Activated naive CD4-positive, alpha-beta T cell (primary cell): ENCODE results near the gene TIMM13.

Source experiments
- DNase-seq, 4 experiments: peaks; one replicate each; lab custom pipeline; 2025; lab: John Stamatoyannopoulos, UW

TIMM13 gene

GRCh38 chr19:2454962-2455850, 27.8 kb upstream of the TIMM13 start:
- DNase-seq: no peak

DNA sequence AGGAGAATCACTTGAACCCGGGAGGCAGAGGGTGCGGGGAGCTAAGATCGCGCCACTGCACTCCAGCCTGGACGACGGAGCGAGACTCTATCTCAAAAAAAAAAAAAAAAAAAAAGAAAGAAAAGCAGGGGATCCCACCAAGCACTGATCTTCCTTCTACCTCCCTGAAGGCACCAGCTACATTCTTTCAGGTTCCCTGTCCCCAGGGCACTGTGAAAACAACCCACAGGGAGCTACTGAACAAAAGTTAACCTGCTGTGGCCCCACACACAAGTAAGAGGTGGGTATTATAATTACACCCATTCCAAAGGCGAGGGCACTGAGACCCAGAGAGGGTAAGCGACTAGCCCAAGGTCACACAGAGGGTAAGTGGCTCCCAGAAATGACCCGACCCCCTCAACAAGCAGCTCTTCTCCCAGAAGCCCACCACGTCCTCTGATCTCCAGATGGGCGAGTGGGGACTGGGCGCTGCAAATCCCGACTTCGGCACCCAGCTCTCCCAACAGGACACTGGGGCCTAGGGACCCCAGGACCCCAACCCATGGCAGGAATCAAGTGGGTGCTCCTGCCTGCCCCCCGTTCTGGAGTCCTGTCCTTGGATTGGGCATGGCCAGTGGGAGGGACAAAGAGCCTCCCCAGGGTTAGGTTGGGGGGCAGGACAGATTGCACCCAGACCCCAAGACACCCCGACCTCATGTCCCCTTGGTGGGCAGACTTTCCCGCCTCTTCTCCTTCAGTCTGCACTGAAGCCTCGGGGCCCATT, 27.0 kb upstream of the TIMM13 start:
- no peak for DNase-seq

DNA sequence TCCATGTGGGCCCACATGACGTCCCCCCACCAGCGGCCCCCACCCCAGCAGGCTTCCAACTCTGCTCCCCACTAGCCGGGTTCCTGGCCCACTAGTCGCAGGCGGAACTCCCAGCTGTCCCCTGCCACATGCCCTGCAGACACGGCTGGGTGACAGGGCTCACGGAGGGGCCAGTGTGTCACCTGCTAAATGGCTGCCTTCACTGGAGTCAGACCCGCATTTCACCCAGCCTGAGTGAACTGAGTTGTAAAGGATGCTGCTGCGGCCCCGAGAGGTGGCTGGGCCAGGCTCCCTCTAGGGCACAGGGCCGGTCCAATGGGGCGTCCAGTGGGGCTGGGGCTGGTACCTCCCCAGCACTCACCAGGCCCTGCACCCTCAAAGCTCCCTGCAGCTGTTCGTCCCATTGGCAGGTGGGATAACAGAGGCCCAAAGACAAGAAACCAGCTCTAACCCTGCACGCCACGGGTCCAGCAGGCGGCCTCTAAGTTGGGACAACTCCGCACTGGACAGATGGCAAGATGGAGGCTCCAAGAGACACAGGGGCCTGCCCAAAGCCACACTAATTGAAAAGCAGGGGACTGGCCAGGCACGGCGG, 26.1 kb upstream of the TIMM13 start:
- no peak for DNase-seq

GRCh38 chr19:2451741-2452140, 24.4 kb upstream of the TIMM13 start:
- no peak for DNase-seq

DNA sequence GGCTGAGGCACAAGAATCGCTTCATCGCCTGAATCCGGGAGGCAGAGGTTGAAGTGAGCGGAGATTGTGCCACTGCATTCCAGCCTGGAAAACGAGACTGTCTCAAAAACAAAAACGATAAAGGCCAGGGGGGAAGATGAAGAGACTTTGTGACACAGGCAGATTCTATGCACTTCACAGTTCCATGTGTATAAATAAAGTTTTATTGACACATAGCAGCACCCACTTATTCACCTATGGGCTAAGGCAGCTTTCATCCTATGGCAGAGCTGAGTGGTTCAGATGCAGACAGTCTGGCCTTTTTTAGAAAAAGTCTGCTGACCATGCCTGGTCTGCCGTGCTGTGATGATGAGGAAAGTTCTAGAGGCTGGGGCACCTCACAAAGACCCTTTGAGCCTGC, 23.8 kb upstream of the TIMM13 start:
- no peak for DNase-seq

GRCh38 chr19:2449019-2449418, 21.6 kb upstream of the TIMM13 start:
- DNase-seq: no peak

- peak in 1 of 4 experiments; percentile 21 for DNase-seq
These were observed 19.0 kb upstream of the TIMM13 start for GRCh38 chr19:2446381-2446780.

GRCh38 chr19:2444251-2445002, 17.0 kb upstream of the TIMM13 start:
- DNase-seq: no peak

DNA sequence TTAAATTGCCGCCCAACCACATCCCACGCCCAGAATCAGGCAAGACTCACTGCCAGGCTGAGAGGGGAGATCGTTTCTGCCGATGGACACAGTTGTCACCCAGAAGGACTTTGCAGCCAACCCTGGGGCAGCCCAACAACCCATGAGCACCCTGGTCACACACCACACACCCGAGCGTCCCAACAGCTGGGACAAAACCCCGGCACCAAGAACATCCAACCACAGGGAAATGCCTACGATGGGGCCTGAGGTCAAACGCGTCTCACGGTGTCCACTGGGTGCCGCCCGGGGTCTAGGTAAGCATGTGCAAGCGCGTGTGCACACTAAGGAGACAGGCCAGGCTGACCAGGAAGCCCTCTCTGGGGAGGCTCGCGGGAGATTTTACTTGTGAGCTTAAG, 16.4 kb upstream of the TIMM13 start:
- DNase-seq: no peak

DNA sequence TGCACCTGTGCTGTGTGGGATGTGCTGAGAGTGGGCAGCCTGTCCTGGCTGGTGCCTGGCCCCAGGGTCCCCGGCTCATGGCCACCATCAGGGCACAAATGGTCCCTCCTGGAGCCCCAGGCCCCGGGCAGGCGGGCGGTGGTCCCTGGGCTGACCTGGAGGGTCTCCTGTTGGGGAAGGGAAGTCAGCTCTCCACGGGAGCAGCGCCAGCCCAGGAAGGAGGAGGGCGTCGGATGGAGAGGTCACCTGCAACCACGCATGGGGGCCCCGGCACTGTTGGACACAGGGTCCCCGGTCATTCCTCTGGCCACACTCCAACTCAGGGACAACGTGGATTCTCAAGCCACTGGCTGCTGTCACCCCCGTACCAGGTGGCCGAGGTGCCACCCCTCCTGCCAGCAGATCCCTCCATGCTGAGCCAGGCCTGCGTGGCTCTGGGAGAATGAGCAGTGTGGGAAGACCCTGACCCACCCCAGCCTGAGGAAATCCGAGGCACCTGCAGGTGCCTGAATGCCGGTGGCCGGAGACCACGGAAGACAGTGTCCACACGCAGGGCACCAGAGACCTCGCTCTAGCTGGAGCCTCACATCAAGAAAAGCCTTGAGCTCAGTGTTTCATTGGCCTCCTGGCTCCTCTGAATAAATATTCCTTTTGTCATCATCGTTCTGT, 15.9 kb upstream of the TIMM13 start:
- DNase-seq: no peak

- no peak for DNase-seq
These were observed 13.8 kb upstream of the TIMM13 start for GRCh38 chr19:2441096-2441752.

- no peak for DNase-seq
These were observed 13.1 kb upstream of the TIMM13 start for GRCh38 chr19:2440515-2440914.

GRCh38 chr19:2438178-2438577, 10.8 kb upstream of the TIMM13 start:
- no peak for DNase-seq

DNA sequence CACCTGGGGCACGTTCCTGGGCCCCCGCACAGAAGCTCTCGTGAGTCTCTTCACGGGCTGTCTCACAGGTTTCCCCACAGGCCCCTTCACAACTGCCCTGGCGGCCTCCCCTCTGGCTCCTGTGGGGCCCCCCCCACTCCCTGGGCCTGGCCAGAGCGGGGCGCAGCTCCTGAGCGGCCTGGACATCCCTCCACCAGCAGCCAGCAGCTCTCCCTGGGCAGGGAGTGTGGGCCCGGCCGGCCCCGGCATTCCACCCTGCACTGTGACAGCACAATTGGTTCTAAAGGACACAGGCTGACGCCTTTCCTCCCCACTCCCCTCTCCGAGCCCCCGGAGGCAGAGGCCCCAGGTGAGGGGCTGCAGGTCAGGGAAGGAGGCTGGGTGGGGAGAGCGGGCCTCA, 9.5 kb upstream of the TIMM13 start:
- DNase-seq: no peak

DNA sequence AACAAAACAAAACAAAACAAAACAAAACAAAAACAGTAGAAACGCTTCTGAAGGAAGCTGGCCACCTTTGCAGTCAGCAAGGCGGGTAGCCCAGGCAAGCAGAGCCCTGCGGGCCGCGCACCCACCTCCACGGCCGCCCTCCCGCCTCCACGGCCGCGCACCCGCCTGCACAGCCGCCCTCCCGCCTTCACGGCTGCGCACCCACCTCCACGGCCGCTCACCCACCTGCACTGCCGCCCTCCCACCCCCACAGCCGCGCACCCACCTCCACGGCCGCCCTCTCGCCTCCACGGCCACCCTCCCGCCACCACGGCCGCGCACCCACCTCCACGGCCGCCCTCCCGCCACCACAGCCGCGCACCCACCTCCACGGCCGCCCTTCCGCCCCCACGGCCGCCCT, 9.0 kb upstream of the TIMM13 start:
- no peak for DNase-seq

- no peak for DNase-seq
These were observed 7.4 kb upstream of the TIMM13 start for GRCh38 chr19:2434721-2435265.

DNA sequence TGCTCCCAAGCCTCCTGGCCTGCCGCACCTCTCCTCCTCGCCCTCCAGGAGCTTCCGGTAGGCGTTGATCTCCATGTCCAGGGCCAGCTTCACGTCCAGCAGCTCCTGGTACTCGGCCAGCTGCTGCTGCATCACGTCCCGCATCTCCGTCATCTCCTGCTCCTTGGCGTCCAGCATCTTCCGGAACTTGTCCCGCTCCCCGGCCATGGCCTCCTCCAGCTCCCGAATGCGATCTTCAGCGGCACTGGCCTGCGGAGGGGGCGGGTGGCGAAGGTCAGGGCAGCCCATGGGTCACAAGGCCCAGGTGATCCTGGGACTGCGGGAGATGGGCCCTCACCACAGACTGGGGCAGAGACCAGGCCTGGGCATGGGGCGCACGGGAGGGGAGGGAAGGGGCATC, 6.9 kb upstream of the TIMM13 start:
- DNase-seq: no peak

DNA sequence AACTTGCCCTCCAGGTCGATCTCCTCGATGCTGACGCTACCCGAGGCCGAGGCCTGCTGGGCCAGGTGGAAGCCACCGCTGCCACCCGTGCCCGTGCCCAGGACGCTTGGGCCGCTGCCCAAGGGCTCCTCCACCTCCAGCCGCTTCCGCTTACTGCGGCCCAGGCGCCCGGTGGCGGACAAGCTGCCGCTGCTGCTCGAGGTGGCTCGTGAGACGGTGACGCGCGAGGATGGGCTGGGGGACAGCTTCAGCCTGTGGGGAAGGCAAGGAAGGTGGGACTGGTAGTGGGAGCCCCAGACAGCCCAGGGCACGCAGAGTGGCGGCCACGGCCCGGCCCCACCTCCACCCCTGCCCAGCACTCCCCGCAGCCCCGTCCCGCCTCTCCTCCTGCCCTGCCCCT, 6.5 kb upstream of the TIMM13 start:
- DNase-seq: no peak

DNA sequence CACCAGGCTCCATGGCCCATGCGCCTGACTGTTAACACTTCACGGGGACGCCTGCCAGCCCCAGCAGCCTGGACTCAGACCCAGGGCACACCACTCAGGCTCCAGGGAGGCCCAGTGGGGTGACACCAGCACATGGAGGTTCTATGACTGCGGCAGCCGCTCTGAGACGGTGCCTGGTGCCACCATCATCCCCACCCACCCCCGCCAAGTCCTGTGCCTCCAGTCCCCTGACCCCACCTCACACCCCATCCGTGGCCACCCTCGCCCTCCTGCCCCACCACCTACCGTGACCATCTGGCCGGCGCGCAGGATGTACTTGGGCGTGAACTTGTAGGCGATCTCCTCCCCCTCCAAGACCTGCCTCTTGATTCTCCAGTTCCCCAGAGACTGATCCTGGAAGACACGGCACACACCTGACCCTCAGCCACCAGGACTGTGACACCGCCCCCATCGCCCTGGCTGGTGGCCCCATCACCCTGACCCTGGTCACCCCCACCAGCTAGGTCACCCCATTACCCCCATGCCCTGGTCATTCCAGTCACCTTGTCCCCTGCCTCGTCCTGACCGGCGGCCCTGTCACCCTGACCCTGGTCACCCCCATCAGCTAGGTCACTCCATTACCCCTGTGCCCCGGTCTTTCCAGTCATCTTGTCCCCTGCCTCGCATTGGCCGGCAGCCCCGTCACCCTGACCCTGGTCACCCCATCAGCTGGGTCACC, 4.9 kb upstream of the TIMM13 start:
- DNase-seq: no peak
